PC-3 (cell line): ENCODE measurements around the gene APH1B. TPM values are rescaled to one million over a fixed set of nuclear protein-coding genes. Genes with fewer than 3 reads are reported as not detected.

Source experiments
- ATAC-seq: fragments of 200-7000 bp; cut with Tn5 transposase; 2 replicates; pipeline ENCODE4 v1.9.1; 2020; ENCODE audit warnings: mild to moderate bottlenecking, moderate library complexity
- BruUV-seq: library from RNA; stranded (reverse); fragments of 400-500 nt; replicated peaks from 2 replicates; lab custom pipeline; 2021; lab: Mats Ljungman, UMichigan
- CTCF ChIA-PET: fragments of 300-600 bp; sonication (Branson Sonifier 250); formaldehyde crosslinking; loops from one replicate; lab custom pipeline; 2022; ENCODE audit warnings: antibody characterized with exemption; lab: Charles Lee
- POLR2A ChIA-PET: fragments of 300-600 bp; sonication (Branson Sonifier 250); formaldehyde crosslinking; loops from one replicate; lab custom pipeline; 2022; ENCODE audit warnings: antibody characterized with exemption; ENCODE audit not compliant: unreplicated experiment; lab: Charles Lee
- DNase-seq: peaks from one replicate; pipeline ENCODE4 v3.0.0-alpha.2; 2015
- H2AFZ ChIP-seq: fragments of 300-600 bp; sonication (generic); 2 replicates; pipeline ENCODE4 v1.6.0; 2016; ENCODE audit warnings: antibody characterized with exemption, low read length
- H3F3A ChIP-seq: fragments of 300-600 bp; sonication (generic); one replicate; pipeline ENCODE4 v1.6.0; 2017; ENCODE audit warnings: antibody characterized with exemption, low read length, control low read depth, mild to moderate bottlenecking; ENCODE audit not compliant: unreplicated experiment
- H3K27ac ChIP-seq: fragments of 300-600 bp; sonication (generic); 2 replicates; pipeline ENCODE4 v1.5.1; 2016; ENCODE audit warnings: mild to moderate bottlenecking, low read length
- H3K27me3 ChIP-seq: fragments of 300-600 bp; sonication (generic); 2 replicates; pipeline ENCODE4 v1.6.1; 2016; ENCODE audit warnings: low read length, mixed read lengths
- H3K36me3 ChIP-seq: fragments of 300-600 bp; sonication (generic); 2 replicates; pipeline ENCODE4 v1.6.1; 2016; ENCODE audit warnings: low read depth, mixed run types, low read length, mixed read lengths
- H3K4me1 ChIP-seq: fragments of 300-600 bp; sonication (generic); 2 replicates; pipeline ENCODE4 v1.5.1; 2016; ENCODE audit warnings: low read length; ENCODE audit not compliant: insufficient read depth
- H3K4me2 ChIP-seq: fragments of 300-600 bp; sonication (generic); 2 replicates; pipeline ENCODE4 v1.6.0; 2016; ENCODE audit warnings: low read length
- H3K4me3 ChIP-seq: fragments of 300-600 bp; sonication (generic); 2 replicates; pipeline ENCODE4 v1.5.1; 2016; ENCODE audit warnings: mild to moderate bottlenecking, low read length, mixed read lengths
- H3K79me2 ChIP-seq: fragments of 300-600 bp; sonication (generic); 2 replicates; pipeline ENCODE4 v1.6.1; 2017; ENCODE audit warnings: low read length, mixed read lengths
- H3K9ac ChIP-seq: fragments of 300-600 bp; sonication (generic); 2 replicates; pipeline ENCODE4 v1.6.0; 2016; ENCODE audit warnings: mild to moderate bottlenecking, low read length
- H3K9me2 ChIP-seq: fragments of 300-600 bp; sonication (generic); replicated peaks from 2 replicates; pipeline ENCODE4 v1.6.1; 2016; ENCODE audit warnings: mixed run types, low read length, mixed read lengths
- H3K9me3 ChIP-seq: fragments of 300-600 bp; sonication (generic); 2 replicates; pipeline ENCODE4 v1.6.1; 2016; ENCODE audit warnings: low read length, mixed read lengths
- H4K20me1 ChIP-seq: fragments of 300-600 bp; sonication (generic); 2 replicates; pipeline ENCODE4 v1.6.1; 2016; ENCODE audit warnings: low read length, mixed read lengths
- EZH2 ChIP-seq: fragments of 300-600 bp; sonication (generic); IDR thresholded peaks from one replicate; pipeline ENCODE4 v1.6.1; 2017; ENCODE audit warnings: antibody characterized with exemption, mild to moderate bottlenecking, low read length; ENCODE audit not compliant: unreplicated experiment
- EZH2phosphoT487 ChIP-seq: fragments of 300-600 bp; sonication (generic); IDR thresholded peaks from 2 replicates; pipeline ENCODE4 v1.6.1; 2018; ENCODE audit warnings: mild to moderate bottlenecking, antibody characterized with exemption, low read length, borderline replicate concordance
- intact Hi-C: fragments of 100-400 bp; cut with micrococcal nuclease; formaldehyde crosslinking; loops from 2 replicates; pipeline ENCODE4 v1.9.0; 2023
- total RNA-seq: library from RNA; depleted of rRNA; stranded (reverse); fragments of >200 nt; gene quantifications from 2 replicates; pipeline ENCODE4 v1.2.3, GENCODE V29; 2014
- TF ChIP-seq, protein P1 (sequence below): fragments of 300-600 bp; sonication (generic); conservative IDR thresholded peaks from 2 replicates; pipeline ENCODE4 v1.5.1; 2017; ENCODE audit warnings: antibody characterized with exemption, low read depth, mild to moderate bottlenecking, low read length

The APH1B gene
- total RNA-seq, 1 experiment from 2014 or later = 2.8 TPM

DNA sequence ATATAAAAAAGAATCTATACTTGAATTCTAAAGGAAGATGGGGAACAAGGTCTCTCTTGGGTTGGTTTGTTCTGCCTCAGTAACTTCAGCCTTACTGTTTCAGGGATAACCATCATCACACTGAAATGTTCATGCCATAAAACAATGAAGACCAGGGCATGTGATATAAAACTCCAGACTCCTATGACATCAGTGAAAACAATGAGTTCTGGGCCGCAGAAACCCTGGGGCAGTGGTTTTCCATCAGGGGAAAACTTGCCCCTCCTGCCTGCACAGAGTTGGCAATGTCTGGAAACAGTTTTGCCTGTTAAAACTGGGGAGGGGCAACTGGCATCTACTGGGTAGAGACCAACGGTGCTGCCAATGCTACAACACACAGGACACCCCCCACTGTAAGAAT, 57.4 kb downstream of the APH1B start:
- no peak overlapping the region for H2AFZ ChIP-seq
- H3K27me3 ChIP-seq = no peaks in the 10 kb centered on the region
- BruUV-seq = no TSS peak
- H3K9ac ChIP-seq = no peak overlapping the region
- peaks cover 36% of the 10 kb centered on the region for H3K4me1 ChIP-seq
- H3K27ac ChIP-seq = no peak overlapping the region
- H3K4me2 ChIP-seq = no peak overlapping the region
- ATAC-seq = no peak
- ChIA-PET CTCF (no interaction called here), POLR2A (no interaction called here)
- no peak overlapping the region for H3K4me3 ChIP-seq
- H4K20me1 ChIP-seq = no peaks in the 10 kb centered on the region
- no peaks in the 10 kb centered on the region for H3K9me2 ChIP-seq
- no peak for TF ChIP-seq EZH2
- TF ChIP-seq, protein P1, sequence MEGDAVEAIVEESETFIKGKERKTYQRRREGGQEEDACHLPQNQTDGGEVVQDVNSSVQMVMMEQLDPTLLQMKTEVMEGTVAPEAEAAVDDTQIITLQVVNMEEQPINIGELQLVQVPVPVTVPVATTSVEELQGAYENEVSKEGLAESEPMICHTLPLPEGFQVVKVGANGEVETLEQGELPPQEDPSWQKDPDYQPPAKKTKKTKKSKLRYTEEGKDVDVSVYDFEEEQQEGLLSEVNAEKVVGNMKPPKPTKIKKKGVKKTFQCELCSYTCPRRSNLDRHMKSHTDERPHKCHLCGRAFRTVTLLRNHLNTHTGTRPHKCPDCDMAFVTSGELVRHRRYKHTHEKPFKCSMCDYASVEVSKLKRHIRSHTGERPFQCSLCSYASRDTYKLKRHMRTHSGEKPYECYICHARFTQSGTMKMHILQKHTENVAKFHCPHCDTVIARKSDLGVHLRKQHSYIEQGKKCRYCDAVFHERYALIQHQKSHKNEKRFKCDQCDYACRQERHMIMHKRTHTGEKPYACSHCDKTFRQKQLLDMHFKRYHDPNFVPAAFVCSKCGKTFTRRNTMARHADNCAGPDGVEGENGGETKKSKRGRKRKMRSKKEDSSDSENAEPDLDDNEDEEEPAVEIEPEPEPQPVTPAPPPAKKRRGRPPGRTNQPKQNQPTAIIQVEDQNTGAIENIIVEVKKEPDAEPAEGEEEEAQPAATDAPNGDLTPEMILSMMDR = no peak
- no peak for TF ChIP-seq EZH2phosphoT487
- no peak for DNase-seq
- no peaks in the 10 kb centered on the region for H3K79me2 ChIP-seq
- H3K9me3 ChIP-seq = no peaks in the 10 kb centered on the region
- no peaks in the 10 kb centered on the region for H3K36me3 ChIP-seq
- intact Hi-C loops = loop anchor here (5.0 kb wide), 1 partner anchor 47 kb away; the partner anchor contains the start of gene CA12
- no peaks in the 10 kb centered on the region for H3F3A ChIP-seq

DNA sequence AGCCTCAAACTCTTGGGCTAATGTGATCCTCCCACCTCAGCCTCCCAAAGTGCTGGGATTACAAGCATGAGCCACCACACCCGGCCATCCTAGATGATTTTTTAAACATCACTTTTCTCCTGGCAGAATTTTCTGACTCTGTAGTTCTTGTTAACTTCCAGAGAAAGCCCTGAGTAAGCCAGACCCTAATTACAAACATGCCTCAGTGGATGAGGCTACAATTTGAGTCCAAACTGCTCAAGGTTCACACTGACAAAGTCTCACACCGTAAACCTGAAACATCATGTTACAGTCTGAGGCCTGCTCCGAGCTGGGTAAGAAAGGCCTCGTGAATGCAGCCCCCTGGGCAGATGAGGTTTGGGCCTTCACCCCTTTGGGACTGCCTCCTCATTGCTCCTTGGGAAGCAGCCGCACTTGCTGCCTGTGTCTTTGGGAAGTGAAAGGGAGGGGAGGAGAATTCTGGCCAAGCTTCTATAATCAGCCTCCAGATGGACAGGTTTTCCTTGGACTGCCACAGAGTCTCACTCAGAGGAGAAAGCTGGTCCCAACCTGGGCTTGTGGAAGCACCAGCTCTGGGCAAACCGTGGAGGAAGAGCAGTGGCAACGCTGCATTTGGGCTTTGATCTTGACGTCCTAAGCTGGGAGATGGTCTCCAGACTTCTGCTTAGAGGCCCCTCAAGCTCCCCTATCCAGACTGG, 58.3 kb downstream of the APH1B start:
- H4K20me1 ChIP-seq = no peaks in the 10 kb centered on the region
- no peaks in the 10 kb centered on the region for H3K9me3 ChIP-seq
- DNase-seq (no peak), ATAC-seq (no peak)
- no peaks in the 10 kb centered on the region for H3F3A ChIP-seq
- TF ChIP-seq EZH2 = no peak
- TF ChIP-seq, protein P1 = no peak
- TF ChIP-seq EZH2phosphoT487 = no peak
- no peaks in the 10 kb centered on the region for H3K79me2 ChIP-seq
- no peak overlapping the region for H3K27ac ChIP-seq
- H3K4me3 ChIP-seq = no peak overlapping the region
- ChIA-PET POLR2A (no interaction called here), CTCF (no interaction called here)
- intact Hi-C loops = no loop called here
- no peaks in the 10 kb centered on the region; the same call in 1 of the 2 replicates for H3K36me3 ChIP-seq
- peaks cover 36% of the 10 kb centered on the region for H3K4me1 ChIP-seq
- H3K4me2 ChIP-seq = no peak overlapping the region
- no TSS peak for BruUV-seq
- no peak overlapping the region for H2AFZ ChIP-seq
- H3K9me2 ChIP-seq = no peaks in the 10 kb centered on the region
- no peaks in the 10 kb centered on the region for H3K27me3 ChIP-seq
- no peak overlapping the region for H3K9ac ChIP-seq

DNA sequence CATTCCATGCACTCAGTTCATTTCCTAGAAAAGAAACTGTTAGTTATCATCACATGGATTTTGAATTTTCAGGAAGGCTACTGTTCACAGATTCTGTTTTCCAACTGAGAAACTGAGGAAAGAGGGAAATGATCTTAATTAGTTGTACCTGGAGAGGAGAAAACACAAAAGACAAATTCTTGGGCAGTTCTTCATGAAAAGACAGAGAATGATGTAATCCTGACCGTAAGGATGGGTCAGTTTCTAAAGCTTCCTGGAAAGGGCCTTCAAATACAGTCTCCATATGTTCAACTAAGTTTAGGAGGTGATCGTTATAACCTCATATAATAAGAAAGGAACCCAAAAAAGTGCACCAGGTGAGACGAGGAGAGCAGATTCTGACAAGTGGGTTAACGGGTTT, 59.6 kb downstream of the APH1B start:
- ChIA-PET POLR2A (no interaction called here), CTCF (no interaction called here)
- TF ChIP-seq EZH2 (no peak), EZH2phosphoT487 (no peak)
- TF ChIP-seq, protein P1 = no peak
- Histone ChIP-seq H3K9ac (no peak overlapping the region), H3K79me2 (no peaks in the 10 kb centered on the region), H3K4me2 (no peak overlapping the region), H3K9me3 (no peaks in the 10 kb centered on the region), H3K27me3 (no peaks in the 10 kb centered on the region), H3K4me1 (peaks cover 24% of the 10 kb centered on the region), H3K27ac (no peak overlapping the region), H3F3A (no peaks in the 10 kb centered on the region), H3K4me3 (no peak overlapping the region), H4K20me1 (no peaks in the 10 kb centered on the region), H2AFZ (no peak overlapping the region), H3K36me3 (no peaks in the 10 kb centered on the region; the same call in 1 of the 2 replicates), H3K9me2 (no peaks in the 10 kb centered on the region)
- ATAC-seq = no peak
- no TSS peak for BruUV-seq
- intact Hi-C loops = no loop called here
- no peak for DNase-seq
